UCSD-AML1 (cell line): ENCODE measurements around the gene SND1.

Experiments used
- DNase-seq: peaks from one replicate; lab custom pipeline; 2025; ENCODE audit not compliant: unreplicated experiment; lab: John Stamatoyannopoulos, UW

Gene SND1

DNA sequence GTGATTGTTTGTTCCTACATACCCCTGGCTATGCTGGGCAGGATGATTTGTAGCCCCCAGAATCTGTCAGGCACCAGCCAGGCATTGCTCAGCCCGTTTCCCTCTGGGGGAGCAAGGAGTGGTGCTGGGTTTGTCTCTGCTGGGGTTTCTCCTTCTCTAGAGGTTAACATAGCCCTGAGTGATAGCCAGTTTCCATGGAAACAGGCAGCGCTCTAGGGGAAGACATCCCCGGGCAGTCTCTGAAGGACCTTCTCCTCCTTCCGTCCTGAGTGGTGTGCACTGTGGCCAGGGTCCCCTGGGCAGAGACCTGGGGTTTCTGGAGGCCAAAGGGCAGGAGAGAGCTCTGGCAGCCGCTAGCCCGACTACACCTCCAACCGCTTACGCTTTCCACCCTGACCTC is 429.8 kb downstream of the SND1 start:
- no peak for DNase-seq

GRCh38 chr7:128082431-128082830 is 430.4 kb downstream of the SND1 start:
- DNase-seq = no peak

DNA sequence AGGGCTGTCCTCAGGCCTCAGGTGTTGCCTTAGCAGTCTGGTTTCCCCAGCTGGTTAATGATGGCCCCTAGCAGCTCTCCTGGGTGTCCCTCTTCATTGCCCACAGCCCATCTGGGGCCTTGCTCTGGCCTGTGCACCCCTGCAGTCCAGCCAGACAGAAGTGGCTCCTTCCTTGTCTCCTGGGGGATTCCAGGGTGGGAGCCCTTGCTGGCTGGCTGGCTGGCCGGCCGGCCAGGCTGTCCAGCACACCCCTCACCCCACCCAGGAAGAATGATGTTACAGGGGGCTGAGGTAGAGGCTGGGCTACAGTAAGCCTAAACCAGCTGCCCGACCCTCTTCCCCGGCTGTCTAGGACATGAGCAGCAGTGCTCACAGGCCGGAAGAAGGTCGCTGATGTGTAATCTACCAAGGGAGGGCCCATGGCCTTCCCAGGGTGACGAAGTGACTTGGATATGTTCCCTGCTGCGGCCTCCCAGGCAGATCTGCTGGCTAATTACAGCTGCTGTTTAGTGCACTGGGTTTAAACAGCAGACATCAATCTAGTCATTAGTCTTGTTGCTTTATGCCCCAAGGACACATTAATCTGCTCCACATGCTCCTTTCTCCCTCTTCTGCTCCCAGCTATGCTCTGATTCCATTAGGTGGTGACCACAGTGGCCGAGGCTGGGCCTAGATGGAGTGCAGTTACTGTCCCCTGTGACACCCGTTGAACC is 433.1 kb downstream of the SND1 start:
- DNase-seq = no peak

DNA sequence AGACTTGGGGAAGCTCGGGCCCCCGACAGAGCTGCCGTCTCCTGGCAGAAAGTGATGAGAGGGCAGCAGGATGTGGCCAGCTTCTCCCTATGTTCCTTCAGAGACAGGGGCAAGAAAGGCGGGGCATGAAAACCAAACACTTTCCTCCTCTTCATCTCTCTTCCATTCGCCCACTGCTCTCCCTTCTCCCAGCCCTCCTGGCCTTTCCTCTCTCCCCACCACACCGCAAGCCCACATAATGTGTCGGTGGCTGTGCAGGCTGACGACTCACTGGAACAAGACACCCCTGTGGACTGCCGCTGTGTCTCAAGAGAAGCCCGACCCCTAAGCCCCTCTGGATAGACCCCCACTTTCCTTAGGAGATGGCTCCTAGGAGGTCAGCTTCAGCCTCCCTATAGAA is 438.5 kb downstream of the SND1 start:
- DNase-seq = no peak

DNA sequence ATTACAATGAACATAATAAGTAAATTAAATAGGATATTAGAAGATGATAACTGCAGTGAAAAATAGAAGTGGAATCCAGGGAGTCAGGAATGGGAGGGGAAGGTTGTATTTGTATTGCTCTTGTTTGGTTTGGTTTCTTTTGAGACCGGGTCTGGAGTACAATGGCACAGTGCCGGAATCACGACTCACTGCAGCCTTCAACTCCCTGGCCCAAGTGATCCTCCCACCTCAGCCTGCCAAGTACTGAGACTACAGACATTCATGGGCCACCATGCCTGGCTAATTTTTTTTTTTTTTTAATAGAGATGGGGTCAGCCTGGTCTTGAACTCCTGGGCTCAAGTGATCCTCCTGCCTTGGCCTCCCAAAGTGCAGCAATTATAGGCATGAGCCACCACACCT is 439.1 kb downstream of the SND1 start:
- DNase-seq = no peak

DNA sequence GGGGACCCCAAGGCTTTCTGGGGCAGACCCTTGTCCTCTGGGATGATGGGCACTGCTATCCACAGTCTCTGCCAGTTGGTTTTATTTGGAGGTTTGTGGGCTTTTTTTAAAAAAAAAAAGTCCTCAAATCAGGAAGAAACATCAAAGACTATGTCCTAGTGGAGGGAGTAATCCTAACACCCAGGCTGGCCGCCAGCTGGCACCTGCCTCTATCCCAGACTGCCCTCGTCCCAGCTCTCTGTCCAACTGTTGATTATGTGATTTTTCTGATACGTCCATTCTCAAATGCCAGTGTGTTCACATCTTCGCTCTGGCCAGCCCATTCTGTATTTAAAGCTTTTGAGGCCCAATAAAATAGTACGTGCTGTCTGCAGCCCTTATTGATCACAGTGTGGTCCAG is 440.2 kb downstream of the SND1 start:
- no peak for DNase-seq

GRCh38 chr7:128093614-128094570 is 441.9 kb downstream of the SND1 start:
- no peak for DNase-seq

DNA sequence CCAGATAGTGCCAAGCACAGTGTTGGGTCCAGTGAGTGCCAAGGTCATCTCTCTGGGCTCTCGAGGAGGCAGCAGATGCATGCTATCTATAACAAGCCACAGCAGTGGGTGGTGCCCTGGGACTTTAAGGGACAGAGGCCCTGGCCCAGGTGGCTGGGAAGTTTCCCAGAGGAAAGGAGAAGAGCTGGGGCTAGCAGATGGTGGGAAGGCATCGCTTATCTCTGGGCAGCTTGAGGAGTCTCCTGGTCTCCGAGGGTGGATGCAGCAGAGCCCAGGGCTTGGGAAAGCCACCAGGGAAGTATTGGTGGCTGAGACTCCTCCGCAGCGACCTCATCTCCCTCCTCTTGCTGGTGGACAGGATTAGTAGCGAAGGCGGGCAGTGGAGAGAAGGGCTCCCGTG is 442.7 kb downstream of the SND1 start:
- DNase-seq = no peak

- no peak for DNase-seq
Measured at GRCh38 chr7:128097211-128097731, 445.3 kb downstream of the SND1 start.

GRCh38 chr7:128098629-128099028 is 446.6 kb downstream of the SND1 start:
- DNase-seq = no peak

GRCh38 chr7:128099204-128099671 is 447.2 kb downstream of the SND1 start:
- no peak for DNase-seq

DNA sequence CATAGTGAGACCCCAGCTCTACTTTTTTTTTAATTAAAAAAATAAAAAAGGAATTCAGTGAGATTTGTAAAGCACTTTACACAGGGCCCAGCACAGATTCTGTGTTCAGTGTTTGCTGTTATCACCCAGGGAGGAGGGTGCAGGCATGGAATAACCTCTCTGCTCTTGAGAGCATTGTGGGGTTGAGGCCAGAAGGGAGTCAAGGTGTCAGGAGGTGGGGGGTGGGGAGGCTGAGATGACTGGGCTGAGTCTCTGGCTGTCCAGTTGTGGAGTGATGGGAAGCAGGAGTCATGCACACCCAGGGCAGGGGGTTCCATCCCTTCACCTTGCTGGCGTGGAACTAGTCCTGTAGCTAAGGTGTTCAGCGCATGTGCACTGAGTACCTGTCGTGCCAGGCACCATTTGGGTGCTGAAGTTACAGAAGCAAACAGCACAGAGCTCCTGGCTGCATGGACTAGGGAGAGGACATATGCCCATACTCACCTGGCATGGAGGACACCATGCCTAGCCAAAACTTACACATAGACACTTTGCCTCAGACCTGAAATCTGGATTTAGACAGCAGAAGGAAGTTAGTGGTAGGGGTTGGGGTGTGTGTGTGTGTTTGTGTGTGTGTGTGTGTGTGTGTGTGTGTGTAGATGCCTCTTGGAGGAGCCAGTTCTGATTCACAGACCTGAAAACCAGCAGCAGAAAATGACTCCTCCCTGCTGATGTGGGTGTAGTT is 448.4 kb downstream of the SND1 start:
- no peak for DNase-seq

GRCh38 chr7:128100949-128101713 is 449.1 kb downstream of the SND1 start:
- DNase-seq = no peak

DNA sequence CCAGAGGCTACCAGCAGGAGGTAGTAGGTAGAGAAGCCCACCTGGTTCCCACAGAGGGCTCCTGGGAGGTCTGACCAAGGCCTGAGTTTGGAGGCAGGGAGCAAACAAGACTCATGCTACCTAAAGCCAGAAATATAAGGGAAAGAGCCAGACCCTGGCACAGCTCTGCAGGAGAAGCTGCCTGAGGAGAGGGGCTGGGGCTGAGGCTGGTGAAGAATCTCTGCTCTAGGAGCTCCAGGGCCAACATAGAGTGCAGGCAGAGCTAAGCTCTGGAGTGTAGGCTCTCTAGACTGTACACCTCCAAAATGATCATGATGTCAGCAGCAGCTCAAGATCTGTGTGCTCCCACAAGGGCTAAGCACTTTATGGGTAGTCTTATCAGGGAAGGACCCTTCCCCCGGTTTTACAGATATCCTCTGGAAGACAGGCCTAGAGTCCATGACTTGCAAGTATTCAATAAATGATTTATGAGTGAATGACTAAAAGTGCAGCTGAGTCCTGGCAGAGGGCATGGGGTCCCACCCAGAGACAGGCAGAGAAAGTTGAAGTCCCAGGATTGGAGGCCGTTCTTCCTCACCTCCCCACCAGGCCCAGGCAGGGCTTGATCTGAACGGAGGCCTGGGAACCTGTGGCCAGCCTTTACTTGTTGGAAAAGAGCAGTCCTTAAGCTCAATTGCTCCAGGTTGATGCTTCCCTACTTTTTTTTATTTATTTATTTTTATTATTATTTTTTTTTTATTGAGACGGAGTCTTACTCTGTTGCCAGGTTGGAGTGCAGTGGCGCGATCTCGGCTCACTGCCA is 450.7 kb downstream of the SND1 start:
- no peak for DNase-seq

DNA sequence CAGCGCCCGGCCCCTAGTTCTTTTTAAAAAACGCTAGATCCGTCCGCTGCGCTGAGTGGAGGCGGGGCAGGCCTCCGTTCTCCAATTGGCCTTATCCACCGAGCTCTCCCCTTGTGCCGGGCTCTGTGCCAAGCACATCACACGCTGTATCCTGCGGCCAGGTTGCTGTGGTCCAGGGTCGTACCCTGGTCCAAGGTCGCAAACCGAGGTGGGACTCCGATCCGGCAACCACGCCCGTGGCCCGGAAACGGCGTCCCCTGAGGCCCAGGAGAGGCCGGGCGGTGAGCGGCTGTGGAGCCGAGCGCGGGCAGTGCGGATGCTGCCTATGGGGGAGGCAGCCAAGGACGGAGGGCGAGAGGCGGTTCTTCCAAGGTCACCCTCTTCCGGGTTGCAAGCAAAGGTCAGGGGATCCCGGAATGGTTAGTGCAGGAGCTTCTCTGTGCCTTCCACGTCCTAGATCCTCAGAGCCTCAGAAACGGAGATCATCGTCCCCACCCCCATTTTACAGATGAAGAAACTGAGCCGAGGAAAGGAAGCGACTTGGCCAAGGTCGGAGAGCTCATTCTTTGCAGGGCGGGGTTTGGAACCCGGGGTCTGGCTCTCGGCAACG is 451.6 kb downstream of the SND1 start:
- DNase-seq = no peak

DNA sequence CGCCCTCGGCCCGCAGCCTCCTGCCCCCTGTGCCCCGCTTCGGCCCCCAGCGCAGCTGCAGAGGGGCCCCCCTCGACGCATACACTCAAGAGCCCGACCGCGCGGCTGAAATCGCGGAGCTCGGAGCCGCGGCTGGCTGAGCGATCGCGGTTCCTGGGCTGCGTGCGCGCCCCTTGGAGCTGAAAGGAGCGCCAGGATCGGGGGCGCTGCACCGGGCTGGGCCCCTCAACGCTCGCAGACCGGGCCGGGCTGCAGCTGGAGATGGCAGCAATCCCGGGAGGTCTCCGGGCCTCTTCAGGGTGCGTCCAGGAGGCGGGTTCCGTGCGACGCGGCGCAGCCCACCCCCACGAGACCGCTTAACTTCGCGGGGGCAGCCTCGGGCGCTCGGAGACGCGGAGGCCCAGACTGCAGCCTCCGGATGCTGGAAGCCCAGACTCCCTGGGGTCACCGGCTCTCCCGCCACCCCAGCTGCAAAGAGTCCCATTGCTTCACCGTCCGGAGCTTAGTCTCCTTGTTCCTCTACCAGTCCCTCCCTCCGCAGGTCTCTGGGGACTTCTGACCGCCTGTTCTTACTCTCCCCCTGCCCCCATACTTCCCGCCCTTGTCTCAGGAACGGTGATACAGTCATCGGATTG is 452.2 kb downstream of the SND1 start:
- no peak for DNase-seq

GRCh38 chr7:128105228-128106022 is 453.4 kb downstream of the SND1 start:
- no peak for DNase-seq

DNA sequence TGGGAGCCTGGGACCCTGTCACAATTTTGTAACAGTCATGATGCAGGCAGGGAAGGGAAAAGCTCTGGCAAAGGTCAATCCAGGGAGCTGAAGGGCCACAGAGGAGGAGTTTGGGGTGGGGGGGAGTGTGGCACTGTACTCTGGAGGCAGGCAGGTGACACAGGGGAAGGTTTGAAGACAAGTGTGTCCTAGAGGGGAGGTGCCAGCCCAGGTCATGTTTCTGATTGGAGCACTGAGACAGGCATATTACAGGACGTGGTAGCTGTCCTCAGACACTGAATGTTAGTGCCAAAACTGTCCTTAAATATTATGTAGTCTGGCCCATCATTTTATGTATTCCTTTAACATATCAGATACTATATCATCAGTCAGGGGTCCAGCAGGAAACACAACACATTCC is 454.8 kb downstream of the SND1 start:
- DNase-seq = no peak
